ENCODE measurements around the gene TUBGCP6.

- no peak for TF ChIP-seq CTCF (IDR thresholded peaks at IDR 0.05)
- TF ChIP-seq POLR2A (IDR thresholded peaks at IDR 0.05): no peak
Measured at GRCh38 chr22:50199251-50199721, 45.5 kb downstream of the TUBGCP6 start.
